Measurements from ENCODE around the gene HOXA7.

- TF ChIP-seq EZH2 (IDR thresholded peaks at IDR 0.05) (no peak), FOXP2 (optimal IDR thresholded peaks at IDR 0.05; ENCODE audit: control extremely low read depth, extremely low read length, insufficient read depth) (no peak), POLR2AphosphoS5 (IDR thresholded peaks at IDR 0.05; ENCODE audit: borderline replicate concordance, low read depth, low read length) (no peak)
Observed at GRCh38 chr7:27174874-27175625, 18.6 kb upstream of the HOXA7 start.

Data from SK-N-MC (cell line).